Progenitor cell of endocrine pancreas (in vitro differentiated cells): ENCODE results near the gene SPACA9. TPM values are rescaled to one million over a fixed set of nuclear protein-coding genes. Genes with fewer than 3 reads are reported as not detected.

Source experiments
- DNase-seq: peaks from one replicate; pipeline ENCODE4 v3.0.0; 2021; ENCODE audit warnings: low spot score; ENCODE audit not compliant: unreplicated experiment
- H3K27ac Mint-ChIP-seq: 2 replicates; pipeline ENCODE4 v1.8.0; 2021; ENCODE audit warnings: mild to moderate bottlenecking, moderate library complexity, mixed read lengths
- H3K27me3 Mint-ChIP-seq: 2 replicates; pipeline ENCODE4 v1.8.0; 2021; ENCODE audit warnings: mixed read lengths
- H3K36me3 Mint-ChIP-seq: 2 replicates; pipeline ENCODE4 v1.8.0; 2022; ENCODE audit warnings: mixed read lengths; ENCODE audit not compliant: insufficient read depth
- H3K4me1 Mint-ChIP-seq: 2 replicates; pipeline ENCODE4 v1.8.0; 2021; ENCODE audit warnings: low read depth, mixed read lengths
- H3K4me3 Mint-ChIP-seq: 2 replicates; pipeline ENCODE4 v1.8.0; 2021; ENCODE audit warnings: low read depth, mild to moderate bottlenecking, moderate library complexity, mixed read lengths
- H3K9me3 Mint-ChIP-seq: 2 replicates; pipeline ENCODE4 v1.8.0; 2021; ENCODE audit warnings: low read depth, mixed read lengths
- CTCF ChIP-seq: fragments of 200-600 bp; sonication (generic); IDR thresholded peaks from one replicate; pipeline ENCODE4 v1.5.0; 2021; ENCODE audit warnings: antibody characterized with exemption, mild to moderate bottlenecking; ENCODE audit not compliant: unreplicated experiment
- total RNA-seq: library from RNA; stranded (reverse); gene quantifications from 2 replicates; pipeline ENCODE4 v1.2.1, GENCODE V29; 2021

Gene SPACA9
- total RNA-seq, 1 donor from 2014 or later = 4.0 TPM

GRCh38 chr9:132873403-132873802, 5.3 kb upstream of the SPACA9 start:
- H3K4me3 Mint-ChIP-seq = no peak overlapping the region
- no peaks in the 10 kb centered on the region for H3K4me1 Mint-ChIP-seq
- DNase-seq = no peak
- no peak for TF ChIP-seq CTCF
- H3K27me3 Mint-ChIP-seq = peaks cover 8% of the 10 kb centered on the region
- no peaks in the 10 kb centered on the region for H3K9me3 Mint-ChIP-seq
- H3K27ac Mint-ChIP-seq = no peak overlapping the region
- no peaks in the 10 kb centered on the region for H3K36me3 Mint-ChIP-seq

- Mint-ChIP-seq H3K36me3 (no peaks in the 10 kb centered on the region), H3K27me3 (peaks cover 8% of the 10 kb centered on the region), H3K4me1 (no peaks in the 10 kb centered on the region), H3K4me3 (no peak overlapping the region), H3K27ac (no peak overlapping the region), H3K9me3 (no peaks in the 10 kb centered on the region)
- no peak for DNase-seq
- no peak for TF ChIP-seq CTCF
Measured at GRCh38 chr9:132875159-132875558, 3.5 kb upstream of the SPACA9 start.

- Mint-ChIP-seq H3K27me3 (peaks cover 4% of the 10 kb centered on the region), H3K36me3 (no peaks in the 10 kb centered on the region), H3K4me3 (peak overlapping the region; percentile 81), H3K27ac (no peak overlapping the region), H3K9me3 (no peaks in the 10 kb centered on the region), H3K4me1 (no peaks in the 10 kb centered on the region)
- no peak for TF ChIP-seq CTCF
- no peak for DNase-seq
Measured at GRCh38 chr9:132876849-132877248, 1.8 kb upstream of the SPACA9 start.

- no peaks in the 10 kb centered on the region for H3K36me3 Mint-ChIP-seq
- peaks cover 4% of the 10 kb centered on the region for H3K27me3 Mint-ChIP-seq
- DNase-seq = no peak
- H3K4me3 Mint-ChIP-seq = peak overlapping the region; percentile 81
- H3K27ac Mint-ChIP-seq = peak overlapping the region; percentile 29
- H3K4me1 Mint-ChIP-seq = no peaks in the 10 kb centered on the region
- H3K9me3 Mint-ChIP-seq = no peaks in the 10 kb centered on the region
- TF ChIP-seq CTCF = no peak
Measured at GRCh38 chr9:132877458-132877823, 1.3 kb upstream of the SPACA9 start.

- no peaks in the 10 kb centered on the region for H3K9me3 Mint-ChIP-seq
- H3K36me3 Mint-ChIP-seq = no peaks in the 10 kb centered on the region
- peak within 1 kb of the TSS; percentile 83 for H3K27ac Mint-ChIP-seq
- TF ChIP-seq CTCF = no peak
- peak within 1 kb of the TSS; percentile 81 for H3K4me3 Mint-ChIP-seq
- H3K27me3 Mint-ChIP-seq = peaks cover 4% of the 10 kb centered on the region
- DNase-seq = peak; percentile 71
- H3K4me1 Mint-ChIP-seq = no peaks in the 10 kb centered on the region
Measured at GRCh38 chr9:132877824-132878694, 639 bp upstream of the SPACA9 start, which contains the start of gene AK8. Gene AK8, minus strand, starts transcription at chr9:132878284. Its CDS starts 29 bp downstream, at chr9:132878255.
